ENCODE measurements around the gene GADD45A. TPM values are rescaled to one million over a fixed set of nuclear protein-coding genes. Genes with fewer than 3 reads are reported as not detected.
"Not testable (repeated sequence)": the region's sequence is repeated elsewhere in the genome, so short reads cannot be mapped to it uniquely, and the experiment has no call there.

GADD45A gene
- 100 to 1,000 TPM; 124 to 139 (median 126) TPM for polyA plus RNA-seq (ENCODE audit: insufficient read length in 3 of 3)

DNA sequence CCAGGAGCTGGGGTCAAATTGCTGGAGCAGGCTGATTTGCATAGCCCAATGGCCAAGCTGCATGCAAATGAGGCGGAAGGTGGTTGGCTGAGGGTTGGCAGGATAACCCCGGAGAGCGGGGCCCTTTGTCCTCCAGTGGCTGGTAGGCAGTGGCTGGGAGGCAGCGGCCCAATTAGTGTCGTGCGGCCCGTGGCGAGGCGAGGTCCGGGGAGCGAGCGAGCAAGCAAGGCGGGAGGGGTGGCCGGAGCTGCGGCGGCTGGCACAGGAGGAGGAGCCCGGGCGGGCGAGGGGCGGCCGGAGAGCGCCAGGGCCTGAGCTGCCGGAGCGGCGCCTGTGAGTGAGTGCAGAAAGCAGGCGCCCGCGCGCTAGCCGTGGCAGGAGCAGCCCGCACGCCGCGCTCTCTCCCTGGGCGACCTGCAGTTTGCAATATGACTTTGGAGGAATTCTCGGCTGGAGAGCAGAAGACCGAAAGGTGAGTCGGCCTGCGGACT, at the start of gene GADD45A:
GADD45A (plus strand) TSS at position 135 of the 491 bp plus-strand sequence; CDS start at position 429, 294 bp downstream.
- peak; percentile 89 to 97 (median 94) for DNase-seq (ENCODE audit: low read depth in 3 of 3, low spot score in 2 of 3)

- DNase-seq (ENCODE audit: low read depth in 3 of 3, low spot score in 2 of 3), result no peak
These were observed 48.9 kb upstream of the GADD45A start for GRCh38 chr1:67636146-67636545.

DNA sequence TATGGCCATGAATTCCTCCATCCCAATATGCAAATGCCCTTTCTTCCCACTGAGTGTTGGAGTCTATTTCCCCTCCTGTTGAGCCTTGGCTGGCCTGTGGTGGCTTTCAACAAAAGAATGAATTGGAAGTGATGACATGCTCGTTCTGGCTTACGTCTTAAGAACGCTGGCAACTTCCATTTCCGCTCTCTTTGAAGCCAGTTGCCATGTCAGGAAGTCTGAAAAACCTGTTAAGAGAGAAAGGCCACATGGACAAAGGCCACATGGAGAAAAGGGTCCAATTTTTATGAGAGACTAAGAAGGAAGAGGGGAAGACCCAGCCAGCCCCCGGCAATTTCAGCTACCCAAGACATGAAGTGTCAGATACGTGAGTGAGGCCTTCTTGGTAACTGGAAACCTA, 45.6 kb upstream of the GADD45A start:
- no peak for DNase-seq (ENCODE audit: low read depth in 3 of 3, low spot score in 2 of 3)

DNA sequence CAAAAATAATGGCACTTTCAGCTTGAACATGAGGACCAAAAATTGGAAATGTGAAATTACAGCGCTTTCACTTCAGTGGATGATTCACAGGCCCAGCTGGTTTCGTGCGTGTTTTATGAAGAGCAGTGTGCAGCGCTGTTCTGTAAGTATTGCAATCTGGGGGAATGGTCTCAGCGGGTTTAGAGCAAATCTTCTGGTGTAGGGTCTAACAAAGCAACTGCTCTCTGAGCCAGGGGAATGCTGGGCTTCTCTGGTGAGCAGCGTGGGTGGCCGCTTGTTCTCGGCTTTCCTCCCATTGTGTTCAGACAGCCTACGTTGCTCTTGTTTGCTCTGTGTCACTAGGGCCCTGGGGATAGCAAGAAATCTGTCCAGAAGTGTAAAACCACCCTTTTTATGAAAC, 42.4 kb upstream of the GADD45A start:
- DNase-seq (ENCODE audit: low read depth in 3 of 3, low spot score in 2 of 3), result no peak

- no peak for DNase-seq (ENCODE audit: low read depth in 3 of 3, low spot score in 2 of 3)
These were observed 40.4 kb upstream of the GADD45A start for GRCh38 chr1:67644566-67644965.

- no peak for DNase-seq (ENCODE audit: low read depth in 3 of 3, low spot score in 2 of 3)
These were observed 39.4 kb upstream of the GADD45A start for GRCh38 chr1:67645495-67646144.

GRCh38 chr1:67646145-67647035, 38.6 kb upstream of the GADD45A start:
- DNase-seq (ENCODE audit: low read depth in 3 of 3, low spot score in 2 of 3), result no peak

- no peak for DNase-seq (ENCODE audit: low read depth in 3 of 3, low spot score in 2 of 3)
These were observed 37.8 kb upstream of the GADD45A start for GRCh38 chr1:67647036-67647798.

DNA sequence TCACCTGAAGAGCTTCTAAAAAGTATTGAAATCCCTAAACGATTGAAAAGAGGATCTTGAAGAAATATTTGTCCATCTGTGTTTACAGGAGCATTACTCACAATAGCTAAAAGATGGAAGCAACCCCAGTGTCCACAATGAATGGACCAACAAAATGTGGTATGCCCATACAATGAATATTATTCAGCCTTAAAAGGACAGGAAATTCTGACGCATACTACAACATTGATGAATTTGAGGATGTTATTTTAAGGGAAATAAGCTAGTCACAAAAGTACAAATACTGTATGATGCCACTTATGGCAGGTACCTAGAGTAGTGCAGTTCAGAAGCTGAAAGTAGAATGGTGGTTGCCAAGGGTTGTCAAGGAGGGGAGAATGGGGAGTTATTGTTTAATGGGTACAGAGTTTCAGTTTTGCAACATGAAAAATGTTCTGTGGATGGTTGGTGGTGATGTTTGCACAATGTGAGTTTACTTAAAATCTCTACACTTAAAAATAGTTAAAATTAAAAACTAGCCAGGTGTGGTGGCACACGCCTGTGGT, 37.1 kb upstream of the GADD45A start:
- DNase-seq (ENCODE audit: low read depth in 3 of 3, low spot score in 2 of 3), result no peak

GRCh38 chr1:67648582-67649326, 36.2 kb upstream of the GADD45A start:
- DNase-seq (ENCODE audit: low read depth in 3 of 3, low spot score in 2 of 3), result no peak

DNA sequence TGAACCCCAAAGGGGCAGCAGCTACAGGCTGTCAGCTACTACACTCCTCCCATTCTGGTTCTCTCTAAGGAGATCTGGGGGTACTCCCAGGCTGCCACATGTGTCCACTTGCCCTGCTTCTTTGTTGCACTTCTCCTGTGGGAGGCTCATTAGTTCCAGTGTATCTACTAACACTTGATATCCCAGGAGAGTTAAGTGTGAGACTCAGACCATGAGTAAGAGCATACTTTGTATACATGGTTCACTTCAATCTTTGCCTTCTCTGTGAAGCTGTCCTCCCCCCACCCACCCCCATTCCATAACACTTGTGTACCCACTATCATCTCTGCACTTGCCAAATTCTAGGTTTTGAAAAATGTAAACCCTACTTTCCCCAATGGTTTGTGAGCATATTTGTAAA, 34.9 kb upstream of the GADD45A start:
- no peak for DNase-seq (ENCODE audit: low read depth in 3 of 3, low spot score in 2 of 3)

- no peak for DNase-seq (ENCODE audit: low read depth in 3 of 3, low spot score in 2 of 3)
These were observed 34.0 kb upstream of the GADD45A start for GRCh38 chr1:67651031-67651430.

- no peak for DNase-seq (ENCODE audit: low read depth in 3 of 3, low spot score in 2 of 3)
These were observed 32.2 kb upstream of the GADD45A start for GRCh38 chr1:67652800-67653199.

DNA sequence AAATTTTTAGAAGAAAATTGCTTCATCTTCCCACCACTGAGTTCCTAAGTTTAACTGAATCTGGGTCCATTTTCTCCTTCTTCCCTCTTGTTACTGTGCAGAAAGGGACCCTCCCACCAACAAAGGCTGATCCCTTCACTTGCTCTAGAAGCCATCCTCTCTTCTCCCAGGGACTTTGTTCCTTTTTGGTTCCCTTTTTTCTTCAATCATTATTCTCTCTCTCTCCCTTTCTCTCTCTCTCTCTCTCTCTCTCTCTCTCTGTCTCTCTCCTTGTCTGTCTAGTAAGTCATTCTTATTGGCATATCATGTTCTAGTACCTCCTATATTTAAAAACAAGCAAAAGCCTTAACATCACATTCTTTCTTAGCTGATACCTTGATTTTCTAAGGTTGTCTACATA, 31.7 kb upstream of the GADD45A start:
- no peak for DNase-seq (ENCODE audit: low read depth in 3 of 3, low spot score in 2 of 3)

DNA sequence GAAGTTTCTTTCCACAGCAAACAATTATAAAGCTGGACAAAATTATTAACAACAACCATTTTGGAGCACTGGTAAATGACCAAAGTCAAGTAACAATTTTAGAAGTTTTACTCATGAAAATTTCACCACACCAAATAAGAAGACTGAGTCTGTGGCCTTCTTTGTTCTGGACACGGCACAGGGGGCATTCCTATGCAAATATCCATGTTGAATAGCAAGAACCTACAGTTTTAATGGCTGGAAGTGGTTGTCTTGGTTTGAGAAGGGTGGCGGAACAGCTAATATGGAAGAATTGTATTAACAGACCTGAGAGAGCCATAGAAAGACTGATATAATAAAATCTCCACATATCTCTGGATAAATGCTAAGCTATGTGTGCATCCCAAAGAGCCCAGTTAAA, 29.4 kb upstream of the GADD45A start:
- no peak for DNase-seq (ENCODE audit: low read depth in 3 of 3, low spot score in 2 of 3)

GRCh38 chr1:67657152-67657551, 27.8 kb upstream of the GADD45A start:
- DNase-seq (ENCODE audit: low read depth in 3 of 3, low spot score in 2 of 3), result not testable (repeated sequence)

GRCh38 chr1:67659229-67659628, 25.8 kb upstream of the GADD45A start:
- DNase-seq (ENCODE audit: low read depth in 3 of 3, low spot score in 2 of 3), result no peak

DNA sequence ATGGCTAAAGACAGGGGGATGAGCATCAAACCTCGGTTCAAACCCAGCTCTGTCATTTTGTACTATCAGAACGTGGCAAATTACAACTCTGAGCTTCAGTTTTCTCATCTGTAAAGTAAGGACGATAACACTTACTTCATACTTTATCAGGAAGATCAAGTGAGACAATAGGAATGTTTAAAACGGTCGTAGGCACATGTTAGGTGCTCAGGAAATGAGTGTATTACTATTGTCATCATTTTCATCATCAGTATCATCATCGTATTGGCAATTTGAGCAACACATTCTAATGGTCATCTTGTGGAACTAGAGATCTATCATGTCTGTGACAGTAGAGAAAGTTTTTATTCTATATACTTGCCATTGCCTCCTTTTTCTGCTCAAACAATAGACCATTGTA, 22.1 kb upstream of the GADD45A start:
- DNase-seq (ENCODE audit: low read depth in 3 of 3, low spot score in 2 of 3), result no peak

DNA sequence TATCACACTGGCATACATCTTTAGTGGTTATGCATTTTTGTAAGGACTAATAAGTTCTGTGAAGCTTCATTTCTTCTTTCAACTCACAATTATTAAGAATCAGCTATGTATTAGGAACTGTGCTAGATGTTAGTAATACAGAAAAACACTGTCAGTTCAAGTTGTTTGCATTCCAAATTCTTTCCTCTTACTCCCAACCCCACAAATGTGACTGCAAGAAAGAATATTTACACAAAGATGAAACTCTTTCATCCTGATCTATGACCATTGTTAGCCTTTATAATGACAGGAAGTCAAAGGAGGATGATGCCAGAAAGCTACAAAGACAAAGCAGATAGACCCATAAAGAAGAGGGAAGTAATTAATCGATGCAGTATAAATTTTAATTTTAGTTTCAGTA, 21.0 kb upstream of the GADD45A start:
- no peak for DNase-seq (ENCODE audit: low read depth in 3 of 3, low spot score in 2 of 3)

- not testable (repeated sequence) for DNase-seq (ENCODE audit: low read depth in 3 of 3, low spot score in 2 of 3)
These were observed 19.7 kb upstream of the GADD45A start for GRCh38 chr1:67665307-67665706.

Measured in right renal cortex interstitium (tissue), 3 donors.